ENCODE measurements around the gene C3orf22.

Gene C3orf22

GRCh38 chr3:126551839-126552687 lies 6.7 kb downstream of the C3orf22 start:
- DNase-seq (ENCODE audit: insufficient read length, low spot score), result no peak
- no peak for TF ChIP-seq CTCF (IDR thresholded peaks at IDR 0.05; ENCODE audit: insufficient read depth, missing control alignments)
- FAIRE-seq, result no peak

GRCh38 chr3:126551121-126551838 lies 7.5 kb downstream of the C3orf22 start:
- FAIRE-seq (no peak), DNase-seq (ENCODE audit: insufficient read length, low spot score) (no peak)
- TF ChIP-seq CTCF (IDR thresholded peaks at IDR 0.05; ENCODE audit: insufficient read depth, missing control alignments), result no peak

GRCh38 chr3:126550488-126551051 lies 8.2 kb downstream of the C3orf22 start:
- FAIRE-seq, result no peak
- no peak for TF ChIP-seq CTCF (IDR thresholded peaks at IDR 0.05; ENCODE audit: insufficient read depth, missing control alignments)
- DNase-seq (ENCODE audit: insufficient read length, low spot score), result no peak

- no peak for TF ChIP-seq CTCF (IDR thresholded peaks at IDR 0.05; ENCODE audit: insufficient read depth, missing control alignments)
- FAIRE-seq (no peak), DNase-seq (ENCODE audit: insufficient read length, low spot score) (no peak)
Observed at GRCh38 chr3:126549861-126550487, 8.8 kb downstream of the C3orf22 start.

GRCh38 chr3:126548556-126549466 lies 9.9 kb downstream of the C3orf22 start:
- DNase-seq (ENCODE audit: insufficient read length, low spot score), result no peak
- TF ChIP-seq CTCF (IDR thresholded peaks at IDR 0.05; ENCODE audit: insufficient read depth, missing control alignments), result no peak
- FAIRE-seq, result no peak

- FAIRE-seq (no peak), DNase-seq (ENCODE audit: insufficient read length, low spot score) (no peak)
- no peak for TF ChIP-seq CTCF (IDR thresholded peaks at IDR 0.05; ENCODE audit: insufficient read depth, missing control alignments)
Observed at GRCh38 chr3:126547721-126548120, 11.0 kb downstream of the C3orf22 start.
